ENCODE data around the gene CYGB.
A peak's percentile ranks its signal among the peaks of the same experiment; 100 is the strongest.
"Not testable (repeated sequence)": the region's sequence is repeated elsewhere in the genome, so short reads cannot be mapped to it uniquely, and the experiment has no call there.

The CYGB gene

GRCh38 chr17:76566988-76567431, 29.5 kb upstream of the CYGB start:
- DNase-seq: no peak

GRCh38 chr17:76566613-76566943, 29.1 kb upstream of the CYGB start:
- no peak for DNase-seq

DNA sequence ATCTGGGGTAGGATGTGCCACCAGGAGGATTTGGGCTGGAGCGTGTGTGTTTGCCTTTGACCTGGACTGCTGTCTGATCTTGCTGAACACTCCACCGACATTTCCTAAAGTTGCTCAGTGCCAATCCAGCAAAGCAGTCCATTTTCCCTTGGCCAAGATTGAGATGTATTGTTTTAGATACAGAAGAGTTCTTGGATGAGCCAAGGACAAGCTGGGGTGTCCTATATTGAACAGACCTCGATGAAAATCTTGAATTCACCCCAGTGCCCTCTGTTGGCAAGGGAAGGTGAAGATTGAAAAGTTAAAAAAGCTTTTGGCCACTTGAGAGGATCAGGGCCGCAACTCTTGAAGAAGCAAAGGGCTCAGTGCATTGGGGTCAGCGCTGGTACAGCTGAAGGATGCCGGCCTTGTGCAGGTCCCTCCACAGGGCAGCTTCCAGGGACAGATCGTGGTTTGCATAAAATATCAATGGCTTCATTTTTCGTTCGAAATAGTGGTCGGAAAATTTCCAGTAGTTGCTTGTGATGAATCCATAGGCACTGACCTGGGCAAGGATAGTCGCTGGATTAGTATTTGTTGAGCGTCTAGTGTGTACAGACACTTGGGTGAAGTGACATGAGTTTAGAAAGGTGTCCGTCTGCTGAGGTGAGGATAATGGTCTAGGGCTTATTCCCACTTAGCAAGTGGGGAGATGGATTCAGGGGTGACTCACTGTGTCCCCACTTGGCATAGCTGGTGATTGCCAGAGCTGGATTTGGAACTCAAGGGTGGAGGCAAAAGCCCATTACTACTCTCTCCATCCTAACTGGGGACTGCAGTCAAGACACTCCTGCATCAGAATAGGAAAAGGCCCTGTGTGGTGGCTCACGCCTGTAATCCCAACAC, 28.5 kb upstream of the CYGB start:
- no peak for DNase-seq

- not testable (repeated sequence) for DNase-seq
Observed at GRCh38 chr17:76564991-76565727, 27.6 kb upstream of the CYGB start.

GRCh38 chr17:76563359-76563758, 25.9 kb upstream of the CYGB start:
- not testable (repeated sequence) for DNase-seq

GRCh38 chr17:76562734-76563148, 25.2 kb upstream of the CYGB start:
- no peak for DNase-seq

- no peak for DNase-seq
Observed at GRCh38 chr17:76561799-76562268, 24.3 kb upstream of the CYGB start.

DNA sequence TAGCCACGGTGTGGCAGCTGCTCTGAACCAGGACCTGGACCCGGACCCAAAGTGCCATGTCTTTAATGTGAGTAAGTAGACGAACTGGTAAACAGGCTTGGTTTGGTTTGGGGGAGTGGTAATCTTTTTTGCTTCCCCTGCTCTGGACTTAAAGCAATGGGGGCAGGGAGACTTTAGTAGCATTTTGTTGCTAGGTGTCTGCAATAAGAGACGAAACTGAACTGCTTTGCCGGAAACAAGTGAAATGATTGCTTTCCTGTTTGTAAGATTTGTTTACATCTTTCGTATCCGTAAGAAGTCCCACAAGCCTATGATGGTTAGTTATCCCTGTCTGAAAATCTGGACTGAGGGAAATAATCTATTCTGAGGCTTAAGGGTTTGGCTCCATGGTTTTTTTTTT, 23.8 kb upstream of the CYGB start:
- peak; percentile 23 for DNase-seq

- DNase-seq: no peak
Observed at GRCh38 chr17:76560877-76561221, 23.3 kb upstream of the CYGB start.

DNA sequence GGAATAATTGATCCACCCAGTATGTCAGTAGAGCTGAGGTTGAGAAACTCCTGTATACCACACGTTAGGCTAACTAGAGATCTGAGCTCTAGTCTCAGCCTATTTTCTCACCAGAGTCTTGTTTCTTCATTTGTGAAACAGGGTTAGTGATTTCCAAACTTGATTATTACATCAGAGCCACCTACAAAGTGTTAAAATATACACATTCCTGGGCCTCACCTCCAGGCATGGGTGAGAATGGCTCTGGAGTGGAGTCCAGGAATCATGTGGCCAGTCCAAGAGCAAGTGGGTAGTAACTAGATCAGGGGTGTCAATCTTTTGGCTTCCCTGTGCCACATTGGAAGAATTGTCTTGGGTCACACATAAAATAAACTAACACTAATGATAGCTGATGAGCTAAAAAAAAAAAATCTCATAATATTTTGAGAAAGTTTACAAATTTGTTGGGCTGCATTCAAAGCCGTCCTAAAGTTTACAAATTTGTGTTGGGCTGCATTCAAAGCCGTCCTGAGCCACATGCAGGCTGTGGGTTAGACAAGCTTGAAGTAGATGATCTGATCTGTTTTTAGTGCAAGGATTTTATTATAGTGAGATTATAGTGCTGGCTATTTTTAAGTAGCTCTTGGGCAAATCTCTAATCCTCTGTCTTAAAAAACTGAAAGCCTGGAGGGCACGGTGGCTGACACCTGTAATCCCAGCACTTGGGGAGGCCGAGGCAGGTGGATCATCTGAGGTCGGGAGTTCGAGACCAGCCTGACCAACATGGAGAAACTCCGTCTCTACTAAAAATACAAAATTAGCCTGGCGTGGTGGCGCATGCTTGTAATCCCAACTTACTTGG, 22.7 kb upstream of the CYGB start:
- DNase-seq: no peak

DNA sequence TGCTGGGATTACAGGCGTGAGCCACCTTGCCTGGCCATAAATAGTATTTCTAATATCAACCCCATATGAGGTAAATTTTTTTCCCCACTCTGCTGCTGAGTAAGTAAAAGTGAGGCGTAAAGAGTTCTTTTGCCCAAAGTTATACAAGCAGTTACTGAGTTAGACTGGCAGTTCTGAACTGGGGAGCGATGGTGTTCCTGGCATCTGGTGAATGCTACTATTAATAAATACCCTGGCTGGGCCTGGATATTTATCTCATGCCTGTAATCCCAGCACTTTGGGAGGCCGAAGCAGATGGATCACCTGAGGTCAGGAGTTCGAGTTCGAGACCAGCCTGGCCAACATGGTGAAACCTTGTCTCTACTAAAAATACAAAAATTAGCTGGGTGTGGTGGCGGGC, 22.0 kb upstream of the CYGB start:
- not testable (repeated sequence) for DNase-seq

DNA sequence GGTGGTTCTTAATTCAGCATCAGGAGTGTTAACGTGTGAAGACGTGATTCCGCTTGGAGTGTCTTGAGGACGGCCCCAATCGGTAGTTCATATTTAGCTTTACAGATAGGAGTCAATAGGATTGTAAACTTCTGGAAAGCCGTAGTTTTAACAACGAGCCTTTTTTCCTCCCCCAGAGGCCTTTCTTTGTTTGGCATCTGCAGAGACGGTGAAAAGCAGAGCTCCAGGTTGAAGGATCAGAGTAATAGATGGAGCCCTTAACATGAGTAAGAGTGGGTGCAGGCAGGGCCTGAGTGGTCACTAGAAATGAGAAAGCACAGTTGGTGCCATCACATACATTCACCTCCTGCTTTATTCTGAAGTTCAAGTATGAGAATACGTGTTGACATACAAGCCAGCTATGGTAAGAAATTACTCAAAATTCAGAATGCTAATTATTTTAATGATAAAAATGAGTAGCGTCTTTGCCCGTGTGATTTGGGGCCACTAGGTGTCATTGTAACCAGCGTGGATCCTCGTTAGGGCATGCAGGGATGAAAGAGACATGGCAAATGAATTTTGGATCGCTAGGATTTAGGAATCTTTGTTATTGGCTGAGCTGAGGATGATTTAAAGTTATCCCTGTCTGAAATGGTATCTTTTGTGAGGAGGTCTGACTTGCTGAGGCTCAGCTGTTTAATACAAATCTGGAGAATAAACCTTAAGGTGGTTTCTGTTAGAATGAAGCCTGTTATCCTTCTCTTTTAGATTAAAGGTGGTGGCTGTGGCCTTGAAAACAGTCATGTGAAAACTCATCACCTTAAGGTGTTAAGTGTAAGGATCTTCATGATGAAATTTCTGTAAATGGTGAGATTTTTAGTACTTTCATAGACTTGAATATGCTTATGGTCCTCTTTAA, 20.9 kb upstream of the CYGB start:
- DNase-seq: peak; percentile 28

DNA sequence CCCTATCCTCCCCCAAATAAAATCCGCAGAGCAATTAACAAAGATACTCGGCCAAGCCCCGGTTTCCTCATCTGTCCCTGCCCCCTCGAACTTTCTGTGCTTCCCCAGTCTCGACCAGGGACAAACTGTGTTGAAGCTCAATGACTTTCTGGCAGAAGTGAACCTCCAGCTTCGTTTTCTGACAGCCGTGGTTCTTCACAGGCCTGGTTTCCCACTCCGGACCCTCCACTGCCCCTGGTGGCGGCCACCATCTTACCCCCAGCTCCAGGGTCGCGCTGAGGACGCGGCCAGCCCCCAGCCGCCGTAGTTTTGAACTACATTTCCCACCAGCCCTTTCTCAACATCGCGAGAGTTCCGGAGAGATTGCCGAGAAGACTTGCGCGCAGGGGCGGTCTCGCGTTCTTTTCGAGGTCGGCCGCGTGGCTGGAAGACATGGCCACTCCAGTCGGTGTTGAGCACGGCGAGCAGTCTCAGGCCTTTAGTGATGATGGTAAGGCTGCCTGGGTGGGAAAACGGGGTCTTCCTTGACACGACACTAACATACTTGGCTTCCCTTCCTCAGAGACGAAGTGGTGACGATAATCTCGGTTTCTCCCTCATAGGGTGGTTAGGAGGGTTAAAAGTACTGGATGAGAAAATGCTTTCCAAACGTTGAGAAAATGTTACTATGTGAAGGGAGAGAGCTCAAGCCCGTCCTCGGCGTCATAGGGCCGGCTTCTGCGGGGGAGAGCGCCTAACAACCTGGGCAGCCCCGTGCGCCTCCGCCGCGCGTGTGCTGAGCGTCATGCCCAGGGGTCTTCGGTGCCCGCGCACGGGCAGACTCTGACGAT, 20.1 kb upstream of the CYGB start:
- peak; percentile 95 for DNase-seq

DNA sequence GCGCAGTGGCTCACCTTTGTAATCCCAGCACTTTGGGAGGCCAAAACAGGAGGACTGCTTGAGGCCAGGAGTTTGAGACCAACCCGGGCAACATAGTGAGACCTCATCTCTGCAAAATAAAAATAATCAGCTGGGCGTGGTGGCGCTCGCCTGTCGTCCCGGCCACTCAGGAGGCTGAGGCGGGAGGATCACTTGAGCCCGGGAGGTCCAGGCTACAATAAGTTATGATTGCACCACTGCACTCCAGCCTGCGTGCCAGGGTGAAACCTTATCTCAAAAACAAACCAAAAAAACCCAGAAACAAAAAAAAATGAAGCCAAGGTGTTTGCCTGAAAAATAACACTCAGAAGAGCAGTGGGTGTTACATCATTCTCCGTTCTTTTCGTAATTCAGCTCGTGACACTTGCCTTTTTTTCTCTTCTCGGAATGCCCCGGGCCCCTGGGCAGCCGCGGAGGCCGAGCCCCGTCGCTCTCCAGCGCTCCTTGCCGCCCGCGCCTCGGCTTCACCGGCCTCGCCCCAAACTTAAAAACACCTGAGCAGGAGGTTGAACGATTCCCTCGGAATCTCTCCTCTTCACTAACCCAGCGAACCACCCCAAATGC, 19.4 kb upstream of the CYGB start:
- peak; percentile 63 for DNase-seq

DNA sequence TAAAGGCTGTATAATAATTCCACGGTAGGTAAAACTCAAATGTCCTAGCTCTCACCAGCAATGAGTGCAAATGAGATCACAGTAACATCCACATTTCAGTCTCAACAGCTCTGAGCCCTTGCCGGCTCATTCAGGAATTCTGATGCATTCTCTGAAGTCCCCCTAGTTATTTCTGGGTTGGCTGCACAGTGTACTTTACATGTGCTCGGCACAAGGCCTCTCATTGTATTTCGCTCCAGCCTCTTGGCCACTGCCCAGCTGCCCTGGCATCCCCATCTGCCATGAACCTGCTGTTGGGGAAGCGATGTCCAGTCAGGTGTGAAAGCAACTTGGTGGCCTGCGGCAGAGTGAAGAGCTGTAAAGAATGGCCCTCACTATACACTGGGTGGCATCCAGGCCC, 16.6 kb upstream of the CYGB start:
- DNase-seq: no peak

DNA sequence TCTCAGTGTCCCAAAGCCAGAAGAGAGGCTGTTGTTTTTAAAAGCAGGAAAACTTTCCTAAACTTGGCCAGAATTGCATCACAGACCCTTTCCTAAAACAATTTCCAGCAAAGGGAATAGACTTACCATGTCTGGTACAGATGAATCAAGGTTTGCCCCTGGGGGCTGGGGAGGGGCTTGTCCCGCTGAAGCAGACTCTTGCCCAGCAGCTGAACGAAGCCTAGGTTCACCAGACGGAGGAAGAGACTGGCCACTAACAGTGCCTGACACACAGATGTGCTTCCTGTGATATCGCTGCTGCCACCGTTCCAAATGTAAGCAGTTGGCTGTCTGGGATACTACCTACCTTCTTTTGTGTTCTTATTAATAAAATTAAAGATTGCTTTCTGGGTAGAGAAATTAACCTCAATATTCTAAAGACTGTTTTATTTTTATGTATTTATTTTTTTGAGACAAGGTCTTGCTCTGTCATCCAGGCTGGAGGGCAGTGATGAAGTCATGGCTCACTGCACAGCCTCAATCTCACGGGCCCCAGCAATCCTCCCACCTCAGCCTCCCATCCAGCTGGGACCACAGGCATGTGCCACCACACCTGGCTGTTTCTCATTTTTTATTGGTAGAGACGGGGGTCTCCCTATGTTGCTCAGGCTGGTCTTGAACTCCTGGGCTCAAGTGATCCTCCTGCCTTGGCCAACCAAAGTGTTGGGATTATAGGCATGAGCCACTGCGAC, 15.8 kb upstream of the CYGB start:
- DNase-seq: no peak

DNA sequence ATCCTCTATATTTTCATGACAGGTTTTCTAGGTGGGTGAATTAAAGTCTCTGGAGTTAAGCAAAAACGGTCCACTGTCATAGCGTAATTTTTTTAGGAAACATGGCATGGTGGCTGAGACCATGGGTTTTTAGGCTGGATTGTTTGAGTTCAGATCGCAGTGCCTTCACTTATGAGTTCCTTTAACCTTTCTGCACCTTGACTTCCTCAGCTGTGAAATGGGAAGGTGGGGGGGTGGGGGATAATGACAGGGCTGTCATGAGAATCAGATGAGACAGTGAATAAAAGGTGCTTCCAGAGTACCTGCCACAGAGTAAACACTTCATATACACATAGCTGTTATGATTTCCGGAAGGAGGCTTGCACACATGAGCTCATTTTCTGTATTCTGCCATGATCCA, 14.2 kb upstream of the CYGB start:
- no peak for DNase-seq

DNA sequence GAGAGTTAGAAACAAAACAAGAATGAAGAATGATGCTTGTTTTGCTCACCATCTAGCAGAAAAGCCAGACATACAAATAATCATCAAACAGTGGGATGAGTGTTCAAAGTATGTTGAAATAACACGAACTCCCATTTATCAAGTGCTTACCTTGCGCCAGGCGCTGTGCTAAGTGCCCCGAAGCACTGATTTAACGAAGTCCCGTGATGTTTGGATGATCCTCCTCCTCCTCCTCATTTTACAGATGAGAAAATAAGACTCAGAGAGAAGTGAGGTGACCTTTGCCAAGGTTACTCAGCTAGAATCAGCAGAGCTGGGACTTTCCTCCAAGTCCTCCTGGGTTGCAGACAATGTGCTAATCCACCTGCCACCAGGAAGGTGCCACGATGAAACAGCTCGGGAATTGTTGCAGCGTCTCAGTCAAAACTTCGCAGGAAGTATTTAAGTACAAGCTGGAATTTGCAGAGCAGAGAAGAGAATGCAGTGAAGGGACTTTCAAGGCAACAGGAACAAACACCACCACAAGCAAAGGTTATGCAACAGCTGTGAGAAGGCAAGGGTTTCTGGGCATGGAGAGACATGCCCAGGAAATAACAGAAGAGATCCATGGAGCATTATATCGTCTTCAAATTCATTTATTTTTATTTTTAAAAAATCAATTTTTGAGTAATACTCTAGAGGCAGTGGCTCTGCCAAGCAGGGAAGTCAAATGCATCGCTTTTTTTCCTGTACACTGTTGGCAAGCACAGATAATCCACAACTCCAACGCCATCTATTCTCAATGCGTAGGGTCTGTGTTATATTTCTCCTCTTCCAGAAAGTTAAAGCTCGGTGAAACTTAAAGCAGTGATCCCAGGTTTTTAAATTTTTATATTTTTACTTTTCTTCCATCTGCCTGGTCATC, 13.5 kb upstream of the CYGB start:
- no peak for DNase-seq

GRCh38 chr17:76549539-76549938, 12.0 kb upstream of the CYGB start:
- DNase-seq: no peak
